ENCODE data around the gene CRELD2. TPM values are rescaled to one million over a fixed set of nuclear protein-coding genes. Genes with fewer than 3 reads are reported as not detected.

The CRELD2 gene
- total and polyA plus RNA-seq, 2 of the 13 experiments (the other 11 are each of a cell fraction or from before 2014, with no cell fraction given), result 17.2 to 44.7 TPM

DNA sequence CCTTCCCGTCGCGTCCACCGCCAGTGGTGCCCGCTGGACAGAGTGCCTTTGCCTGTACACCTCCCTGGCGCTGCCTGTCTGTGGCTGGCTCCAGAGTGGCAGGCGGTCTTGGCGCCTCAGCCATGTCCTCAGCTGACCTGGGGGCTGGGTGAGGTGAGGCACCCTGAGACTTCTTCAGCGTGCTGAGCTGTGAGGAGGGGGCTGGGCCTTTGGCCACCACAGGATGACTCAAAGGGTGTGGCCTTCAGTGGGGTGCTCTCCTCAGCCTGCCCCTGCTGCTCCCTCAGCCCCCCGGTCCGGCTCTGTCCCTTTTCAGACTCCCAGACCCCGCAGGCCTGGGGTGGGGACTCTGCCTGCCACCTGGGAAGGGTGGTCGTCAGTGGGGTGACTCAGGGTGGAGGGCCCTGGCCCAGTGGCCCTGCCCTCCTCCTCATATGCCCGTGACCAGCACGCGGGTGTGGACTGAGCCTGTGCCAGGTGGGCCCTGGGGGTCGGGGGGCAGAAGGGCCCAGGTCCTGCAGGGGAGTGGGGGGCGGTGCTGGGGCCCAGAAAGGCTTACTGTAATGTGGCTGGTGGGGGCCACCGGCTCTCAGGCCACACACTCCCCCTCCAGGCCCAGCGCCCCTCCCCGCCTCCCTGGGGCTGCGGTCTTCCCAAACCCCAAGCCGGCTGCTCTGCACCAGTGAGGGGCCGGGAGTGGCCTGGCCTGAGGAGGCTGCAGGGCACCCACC is 15.9 kb downstream of the CRELD2 start (continued):
- TF ChIP-seq, protein P1, sequence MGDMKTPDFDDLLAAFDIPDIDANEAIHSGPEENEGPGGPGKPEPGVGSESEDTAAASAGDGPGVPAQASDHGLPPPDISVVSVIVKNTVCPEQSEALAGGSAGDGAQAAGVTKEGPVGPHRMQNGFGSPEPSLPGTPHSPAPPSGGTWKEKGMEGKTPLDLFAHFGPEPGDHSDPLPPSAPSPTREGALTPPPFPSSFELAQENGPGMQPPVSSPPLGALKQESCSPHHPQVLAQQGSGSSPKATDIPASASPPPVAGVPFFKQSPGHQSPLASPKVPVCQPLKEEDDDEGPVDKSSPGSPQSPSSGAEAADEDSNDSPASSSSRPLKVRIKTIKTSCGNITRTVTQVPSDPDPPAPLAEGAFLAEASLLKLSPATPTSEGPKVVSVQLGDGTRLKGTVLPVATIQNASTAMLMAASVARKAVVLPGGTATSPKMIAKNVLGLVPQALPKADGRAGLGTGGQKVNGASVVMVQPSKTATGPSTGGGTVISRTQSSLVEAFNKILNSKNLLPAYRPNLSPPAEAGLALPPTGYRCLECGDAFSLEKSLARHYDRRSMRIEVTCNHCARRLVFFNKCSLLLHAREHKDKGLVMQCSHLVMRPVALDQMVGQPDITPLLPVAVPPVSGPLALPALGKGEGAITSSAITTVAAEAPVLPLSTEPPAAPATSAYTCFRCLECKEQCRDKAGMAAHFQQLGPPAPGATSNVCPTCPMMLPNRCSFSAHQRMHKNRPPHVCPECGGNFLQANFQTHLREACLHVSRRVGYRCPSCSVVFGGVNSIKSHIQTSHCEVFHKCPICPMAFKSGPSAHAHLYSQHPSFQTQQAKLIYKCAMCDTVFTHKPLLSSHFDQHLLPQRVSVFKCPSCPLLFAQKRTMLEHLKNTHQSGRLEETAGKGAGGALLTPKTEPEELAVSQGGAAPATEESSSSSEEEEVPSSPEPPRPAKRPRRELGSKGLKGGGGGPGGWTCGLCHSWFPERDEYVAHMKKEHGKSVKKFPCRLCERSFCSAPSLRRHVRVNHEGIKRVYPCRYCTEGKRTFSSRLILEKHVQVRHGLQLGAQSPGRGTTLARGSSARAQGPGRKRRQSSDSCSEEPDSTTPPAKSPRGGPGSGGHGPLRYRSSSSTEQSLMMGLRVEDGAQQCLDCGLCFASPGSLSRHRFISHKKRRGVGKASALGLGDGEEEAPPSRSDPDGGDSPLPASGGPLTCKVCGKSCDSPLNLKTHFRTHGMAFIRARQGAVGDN (CRISPR knock-in tag; IDR thresholded peaks at IDR 0.05), result 0 out of 2 replicates have a peak, but pooled peaks have one; percentile 6
- no peak for TF ChIP-seq SUZ12 (IDR thresholded peaks at IDR 0.05; ENCODE audit: low read depth, low read length)
- TF ChIP-seq PITX1 (CRISPR knock-in tag; IDR thresholded peaks at IDR 0.05), result no peak
- TF ChIP-seq SAP130 (CRISPR knock-in tag; IDR thresholded peaks at IDR 0.05; ENCODE audit: low read depth), result peak; percentile 34; the same call in 1 of the 2 replicates
- TF ChIP-seq, protein P2, sequence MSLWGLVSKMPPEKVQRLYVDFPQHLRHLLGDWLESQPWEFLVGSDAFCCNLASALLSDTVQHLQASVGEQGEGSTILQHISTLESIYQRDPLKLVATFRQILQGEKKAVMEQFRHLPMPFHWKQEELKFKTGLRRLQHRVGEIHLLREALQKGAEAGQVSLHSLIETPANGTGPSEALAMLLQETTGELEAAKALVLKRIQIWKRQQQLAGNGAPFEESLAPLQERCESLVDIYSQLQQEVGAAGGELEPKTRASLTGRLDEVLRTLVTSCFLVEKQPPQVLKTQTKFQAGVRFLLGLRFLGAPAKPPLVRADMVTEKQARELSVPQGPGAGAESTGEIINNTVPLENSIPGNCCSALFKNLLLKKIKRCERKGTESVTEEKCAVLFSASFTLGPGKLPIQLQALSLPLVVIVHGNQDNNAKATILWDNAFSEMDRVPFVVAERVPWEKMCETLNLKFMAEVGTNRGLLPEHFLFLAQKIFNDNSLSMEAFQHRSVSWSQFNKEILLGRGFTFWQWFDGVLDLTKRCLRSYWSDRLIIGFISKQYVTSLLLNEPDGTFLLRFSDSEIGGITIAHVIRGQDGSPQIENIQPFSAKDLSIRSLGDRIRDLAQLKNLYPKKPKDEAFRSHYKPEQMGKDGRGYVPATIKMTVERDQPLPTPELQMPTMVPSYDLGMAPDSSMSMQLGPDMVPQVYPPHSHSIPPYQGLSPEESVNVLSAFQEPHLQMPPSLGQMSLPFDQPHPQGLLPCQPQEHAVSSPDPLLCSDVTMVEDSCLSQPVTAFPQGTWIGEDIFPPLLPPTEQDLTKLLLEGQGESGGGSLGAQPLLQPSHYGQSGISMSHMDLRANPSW (CRISPR knock-in tag; IDR thresholded peaks at IDR 0.05; ENCODE audit: borderline replicate concordance), result no peak
- TF ChIP-seq SOX5 (CRISPR knock-in tag; IDR thresholded peaks at IDR 0.05; ENCODE audit: borderline replicate concordance), result peak; percentile 22; the same call in 1 of the 2 replicates
- TF ChIP-seq THAP11 (CRISPR knock-in tag; IDR thresholded peaks at IDR 0.05), result 0 out of 2 replicates have a peak, but pooled peaks have one; percentile 22
- 0 out of 2 replicates have a peak, but pooled peaks have one; percentile 14 for TF ChIP-seq ZSCAN21 (CRISPR knock-in tag; IDR thresholded peaks at IDR 0.05; ENCODE audit: borderline replicate concordance)
- TF ChIP-seq, protein P3, sequence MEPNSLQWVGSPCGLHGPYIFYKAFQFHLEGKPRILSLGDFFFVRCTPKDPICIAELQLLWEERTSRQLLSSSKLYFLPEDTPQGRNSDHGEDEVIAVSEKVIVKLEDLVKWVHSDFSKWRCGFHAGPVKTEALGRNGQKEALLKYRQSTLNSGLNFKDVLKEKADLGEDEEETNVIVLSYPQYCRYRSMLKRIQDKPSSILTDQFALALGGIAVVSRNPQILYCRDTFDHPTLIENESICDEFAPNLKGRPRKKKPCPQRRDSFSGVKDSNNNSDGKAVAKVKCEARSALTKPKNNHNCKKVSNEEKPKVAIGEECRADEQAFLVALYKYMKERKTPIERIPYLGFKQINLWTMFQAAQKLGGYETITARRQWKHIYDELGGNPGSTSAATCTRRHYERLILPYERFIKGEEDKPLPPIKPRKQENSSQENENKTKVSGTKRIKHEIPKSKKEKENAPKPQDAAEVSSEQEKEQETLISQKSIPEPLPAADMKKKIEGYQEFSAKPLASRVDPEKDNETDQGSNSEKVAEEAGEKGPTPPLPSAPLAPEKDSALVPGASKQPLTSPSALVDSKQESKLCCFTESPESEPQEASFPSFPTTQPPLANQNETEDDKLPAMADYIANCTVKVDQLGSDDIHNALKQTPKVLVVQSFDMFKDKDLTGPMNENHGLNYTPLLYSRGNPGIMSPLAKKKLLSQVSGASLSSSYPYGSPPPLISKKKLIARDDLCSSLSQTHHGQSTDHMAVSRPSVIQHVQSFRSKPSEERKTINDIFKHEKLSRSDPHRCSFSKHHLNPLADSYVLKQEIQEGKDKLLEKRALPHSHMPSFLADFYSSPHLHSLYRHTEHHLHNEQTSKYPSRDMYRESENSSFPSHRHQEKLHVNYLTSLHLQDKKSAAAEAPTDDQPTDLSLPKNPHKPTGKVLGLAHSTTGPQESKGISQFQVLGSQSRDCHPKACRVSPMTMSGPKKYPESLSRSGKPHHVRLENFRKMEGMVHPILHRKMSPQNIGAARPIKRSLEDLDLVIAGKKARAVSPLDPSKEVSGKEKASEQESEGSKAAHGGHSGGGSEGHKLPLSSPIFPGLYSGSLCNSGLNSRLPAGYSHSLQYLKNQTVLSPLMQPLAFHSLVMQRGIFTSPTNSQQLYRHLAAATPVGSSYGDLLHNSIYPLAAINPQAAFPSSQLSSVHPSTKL (CRISPR knock-in tag; IDR thresholded peaks at IDR 0.05), result 0 out of 2 replicates have a peak, but pooled peaks have one; percentile 27
- TF ChIP-seq RXRB (CRISPR knock-in tag; IDR thresholded peaks at IDR 0.05; ENCODE audit: borderline replicate concordance), result peak; percentile 92
- 0 out of 2 replicates have a peak, but pooled peaks have one; percentile 49 for TF ChIP-seq ZBTB7B (CRISPR knock-in tag; IDR thresholded peaks at IDR 0.05)
- no peak for TF ChIP-seq CENPT (CRISPR knock-in tag; IDR thresholded peaks at IDR 0.05; ENCODE audit: low read depth)
- TF ChIP-seq, protein P4, sequence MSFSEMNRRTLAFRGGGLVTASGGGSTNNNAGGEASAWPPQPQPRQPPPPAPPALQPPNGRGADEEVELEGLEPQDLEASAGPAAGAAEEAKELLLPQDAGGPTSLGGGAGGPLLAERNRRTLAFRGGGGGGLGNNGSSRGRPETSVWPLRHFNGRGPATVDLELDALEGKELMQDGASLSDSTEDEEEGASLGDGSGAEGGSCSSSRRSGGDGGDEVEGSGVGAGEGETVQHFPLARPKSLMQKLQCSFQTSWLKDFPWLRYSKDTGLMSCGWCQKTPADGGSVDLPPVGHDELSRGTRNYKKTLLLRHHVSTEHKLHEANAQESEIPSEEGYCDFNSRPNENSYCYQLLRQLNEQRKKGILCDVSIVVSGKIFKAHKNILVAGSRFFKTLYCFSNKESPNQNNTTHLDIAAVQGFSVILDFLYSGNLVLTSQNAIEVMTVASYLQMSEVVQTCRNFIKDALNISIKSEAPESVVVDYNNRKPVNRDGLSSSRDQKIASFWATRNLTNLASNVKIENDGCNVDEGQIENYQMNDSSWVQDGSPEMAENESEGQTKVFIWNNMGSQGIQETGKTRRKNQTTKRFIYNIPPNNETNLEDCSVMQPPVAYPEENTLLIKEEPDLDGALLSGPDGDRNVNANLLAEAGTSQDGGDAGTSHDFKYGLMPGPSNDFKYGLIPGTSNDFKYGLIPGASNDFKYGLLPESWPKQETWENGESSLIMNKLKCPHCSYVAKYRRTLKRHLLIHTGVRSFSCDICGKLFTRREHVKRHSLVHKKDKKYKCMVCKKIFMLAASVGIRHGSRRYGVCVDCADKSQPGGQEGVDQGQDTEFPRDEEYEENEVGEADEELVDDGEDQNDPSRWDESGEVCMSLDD (CRISPR knock-in tag; IDR thresholded peaks at IDR 0.05; ENCODE audit: borderline replicate concordance), result peak; percentile 67; the same call in 1 of the 2 replicates
- TF ChIP-seq SRSF1 (optimal IDR thresholded peaks at IDR 0.05; ENCODE audit: low read depth, low read length), result peak; percentile 14
- 0 out of 2 replicates have a peak, but pooled peaks have one; percentile 23 for TF ChIP-seq BCL6 (CRISPR knock-in tag; IDR thresholded peaks at IDR 0.05)

All from HepG2 (cell line).